OCI-M2 (cell line): ENCODE measurements around the gene ACADVL.
A peak's percentile ranks its signal among the peaks of the same experiment; 100 is the strongest.
"Not testable (repeated sequence)": the region's sequence is repeated elsewhere in the genome, so short reads cannot be mapped to it uniquely, and the experiment has no call there.

ENCODE experiments used
- DNase-seq: peaks from one replicate; lab custom pipeline; 2025; ENCODE audit not compliant: unreplicated experiment; lab: John Stamatoyannopoulos, UW

The ACADVL gene

GRCh38 chr17:7219812-7220592 lies at the start of gene ACADVL, which contains the start of gene DLG4:
Gene ACADVL, plus strand, starts transcription at chr17:7219938. Its CDS starts 47 bp downstream, at chr17:7219985.
Gene DLG4, minus strand, starts transcription at chr17:7219836.
- no peak for DNase-seq

DNA sequence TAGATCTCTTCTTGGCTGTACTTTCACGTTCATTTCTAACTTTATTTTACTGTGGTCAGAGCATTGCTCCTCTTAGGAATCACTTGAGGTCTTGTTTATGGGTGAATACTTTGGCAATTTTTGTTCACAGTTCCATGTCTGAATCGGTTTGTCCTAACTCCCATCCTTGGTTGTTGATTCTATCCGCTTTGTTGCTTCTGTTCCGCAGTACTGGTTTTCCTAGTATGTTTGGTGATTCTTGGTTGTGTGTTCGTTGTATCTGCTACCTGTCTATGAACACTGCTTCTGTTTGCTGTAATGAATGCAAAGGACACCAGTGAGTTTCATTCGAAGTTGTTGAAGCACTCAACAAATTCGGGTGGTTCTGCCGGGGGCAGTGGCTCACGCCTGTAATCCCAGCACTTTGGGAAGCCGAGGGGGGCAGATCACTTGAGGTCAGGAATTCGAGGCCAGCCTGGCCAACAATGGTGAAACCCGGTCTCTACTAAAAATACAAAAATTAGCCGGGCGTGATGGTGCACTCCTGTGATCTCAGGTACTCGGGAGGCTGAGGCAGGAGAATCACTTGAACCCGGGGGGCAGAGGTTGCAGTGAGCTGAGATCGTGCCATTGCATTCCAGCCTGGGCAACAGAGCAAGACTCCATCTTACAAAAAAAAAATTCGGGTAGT lies 47.1 kb upstream of the ACADVL start:
- DNase-seq: not testable (repeated sequence)

- no peak for DNase-seq
Observed at GRCh38 chr17:7173687-7174602, 45.8 kb upstream of the ACADVL start.

GRCh38 chr17:7174603-7175326 lies 45.0 kb upstream of the ACADVL start:
- DNase-seq: no peak

GRCh38 chr17:7175330-7175733 lies 44.4 kb upstream of the ACADVL start:
- DNase-seq: no peak

GRCh38 chr17:7176107-7176840 lies 43.5 kb upstream of the ACADVL start:
- no peak for DNase-seq

GRCh38 chr17:7176841-7177190 lies 42.9 kb upstream of the ACADVL start:
- DNase-seq: no peak

- DNase-seq: peak; percentile 44
Observed at GRCh38 chr17:7177191-7177953, 42.4 kb upstream of the ACADVL start.

DNA sequence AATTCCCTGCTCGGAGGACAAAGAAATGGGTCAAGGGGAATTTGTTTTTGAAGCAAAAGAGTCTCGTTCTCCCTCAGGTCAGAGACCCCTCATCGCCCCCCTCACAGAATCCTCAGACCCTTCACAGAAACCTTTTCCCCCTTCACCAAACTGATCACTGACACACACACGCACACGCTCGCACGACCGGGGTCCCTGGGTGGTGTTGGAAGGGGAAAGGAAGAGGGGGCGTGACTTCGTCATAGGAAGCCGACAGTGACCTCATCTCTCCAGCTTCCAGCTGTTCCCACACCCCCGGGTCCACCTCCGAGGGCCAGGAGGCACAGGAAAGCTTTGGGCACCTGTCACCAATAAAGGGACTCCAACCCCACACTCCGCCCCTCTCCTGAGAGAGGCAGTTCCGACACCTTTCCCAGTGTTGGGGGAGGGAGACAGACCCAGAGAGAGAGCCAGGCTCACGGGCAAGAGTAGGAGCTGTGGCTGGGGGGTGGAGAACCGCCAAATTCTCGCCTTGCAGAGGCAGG lies 41.7 kb upstream of the ACADVL start:
- DNase-seq: no peak

DNA sequence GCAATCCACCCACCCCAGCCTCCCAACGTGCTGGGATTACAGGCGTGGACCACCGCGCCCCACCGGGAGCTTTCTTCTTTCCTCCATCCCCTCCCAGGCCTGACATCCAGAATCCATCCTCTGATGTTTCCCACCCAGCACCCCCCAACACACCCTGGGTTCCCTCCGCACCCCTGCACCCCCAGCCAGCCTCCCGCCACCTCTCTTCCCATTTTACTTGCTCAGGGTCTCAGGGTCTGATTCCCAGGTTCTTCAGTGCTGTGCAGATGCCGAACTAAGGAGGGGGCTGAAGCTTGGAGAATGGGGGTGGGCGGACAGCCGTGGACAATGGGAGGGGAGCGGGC lies 40.8 kb upstream of the ACADVL start:
- DNase-seq: no peak

DNA sequence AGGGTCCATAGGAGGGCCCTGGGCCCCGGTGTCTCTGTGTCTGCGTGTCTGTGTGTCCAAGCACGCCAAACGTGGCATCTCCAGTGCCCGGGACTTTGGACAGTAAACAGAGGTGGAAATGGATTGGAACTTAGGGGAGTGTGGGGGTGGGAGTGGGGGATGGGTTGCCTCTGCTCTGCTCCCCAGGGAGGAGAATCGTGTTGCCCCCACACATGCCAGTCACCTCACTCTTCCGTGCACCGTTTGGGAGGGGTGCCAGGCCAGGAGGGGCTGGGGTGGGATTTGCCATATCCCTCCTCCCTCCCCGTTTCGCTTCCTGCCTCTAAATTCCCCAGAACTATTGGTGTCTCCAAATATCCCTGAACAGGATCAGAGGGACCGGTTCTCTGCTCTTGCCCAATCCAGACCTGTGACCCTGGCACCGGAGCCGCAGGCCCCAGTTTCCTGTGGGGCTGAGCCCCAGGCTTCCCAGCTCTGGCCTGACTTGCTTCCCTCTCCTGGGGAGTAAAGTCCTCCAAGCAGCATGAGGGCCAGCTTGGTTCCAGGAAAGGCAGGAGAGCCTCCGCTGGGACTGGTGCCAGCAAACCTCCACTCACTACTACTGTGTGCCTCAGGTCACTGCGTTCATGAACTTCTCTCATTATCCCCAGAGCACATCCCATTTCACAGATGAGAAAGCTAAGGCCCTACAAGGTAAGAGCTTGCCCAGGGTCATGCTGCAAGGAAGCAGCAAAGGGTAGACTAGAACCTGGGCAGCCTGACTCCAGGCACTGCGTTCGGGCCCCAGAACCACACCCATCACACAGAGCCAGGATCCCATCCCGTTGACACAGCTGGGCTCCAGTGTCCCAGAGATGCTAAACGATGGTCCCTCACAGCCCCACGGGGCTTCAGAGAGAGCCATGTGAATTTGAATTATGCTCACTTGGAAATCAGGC lies 40.2 kb upstream of the ACADVL start, which contains the start of gene ASGR1:
ASGR1 (minus strand) TSS at position 54 of the 938 bp plus-strand sequence. CDS start 807 bp downstream, outside the sequence.
- DNase-seq: no peak

DNA sequence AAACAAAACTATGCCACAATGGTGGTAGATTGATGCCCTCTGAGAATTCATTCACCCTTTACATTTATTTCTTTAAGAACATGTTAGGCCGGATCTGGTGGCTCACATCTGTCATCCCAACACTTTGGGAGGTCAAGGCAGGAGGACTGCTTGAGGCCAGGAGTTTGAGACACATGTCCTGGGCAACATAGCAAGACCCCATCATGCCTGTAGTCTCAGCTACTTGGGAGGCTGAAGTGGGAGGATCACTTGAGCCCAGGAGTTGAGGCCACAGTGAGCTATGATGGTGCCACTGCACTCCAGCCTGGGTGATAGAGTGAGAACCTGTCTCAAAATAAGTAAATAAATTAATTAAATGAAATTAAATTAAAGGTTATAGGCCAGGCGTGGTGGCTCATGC lies 37.6 kb upstream of the ACADVL start:
- DNase-seq: not testable (repeated sequence)

DNA sequence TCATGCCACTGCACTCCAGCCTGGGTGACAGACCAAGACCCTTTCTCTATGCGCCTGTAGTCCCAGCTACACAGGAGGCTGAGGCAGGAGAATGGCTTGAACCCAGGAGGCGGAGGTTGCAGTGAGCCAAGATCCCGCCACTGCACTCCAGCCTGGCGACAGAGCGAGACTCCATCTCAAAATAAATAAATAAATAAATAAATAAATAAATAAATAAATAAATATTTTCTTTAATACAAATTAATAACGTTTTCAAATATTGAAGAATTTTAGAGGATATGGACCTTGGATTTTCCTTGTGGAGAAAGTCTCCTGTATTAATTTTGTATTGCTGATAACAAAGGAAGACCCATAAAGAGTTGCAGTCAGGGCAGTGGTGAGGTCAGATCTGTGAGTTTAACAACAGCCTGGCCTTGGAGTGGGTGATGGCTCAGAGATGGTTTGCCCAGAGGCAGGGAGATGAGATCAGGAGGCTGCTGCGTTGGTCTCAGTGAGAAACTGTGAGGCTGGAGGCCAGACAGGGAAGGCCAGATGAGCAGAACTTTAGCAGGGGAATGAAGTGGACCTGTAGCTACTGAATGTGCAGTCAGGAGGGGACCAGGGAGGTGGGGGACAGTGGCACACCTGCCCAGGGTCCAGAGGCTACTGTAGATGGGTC lies 36.2 kb upstream of the ACADVL start:
- no peak for DNase-seq

GRCh38 chr17:7184091-7184488 lies 35.6 kb upstream of the ACADVL start:
- no peak for DNase-seq

- DNase-seq: no peak
Observed at GRCh38 chr17:7184647-7185046, 35.1 kb upstream of the ACADVL start.

DNA sequence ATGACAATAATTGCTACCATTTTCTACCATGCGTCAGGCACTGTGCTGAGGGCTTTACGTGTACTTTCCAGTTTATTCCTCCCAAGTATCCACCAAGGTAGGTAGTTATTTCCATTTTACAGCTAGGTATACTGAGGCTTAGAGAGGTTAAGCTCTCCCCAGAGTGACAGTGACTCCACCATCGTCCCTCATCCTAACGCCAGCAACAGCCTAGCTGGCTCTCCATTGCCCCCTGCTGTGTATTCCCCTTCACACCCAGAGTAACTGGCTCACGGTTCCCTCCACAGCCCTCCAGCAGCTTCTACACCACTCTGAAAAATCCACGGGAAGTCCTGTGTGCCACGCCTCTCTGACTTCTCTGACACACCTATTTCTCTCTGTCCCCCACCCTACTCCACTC lies 33.5 kb upstream of the ACADVL start:
- no peak for DNase-seq

GRCh38 chr17:7190276-7190917 lies 29.3 kb upstream of the ACADVL start:
- no peak for DNase-seq
